H9 (cell line): ENCODE results near the gene TAF13. TPM values are rescaled to one million over a fixed set of nuclear protein-coding genes. Genes with fewer than 3 reads are reported as not detected.

Experiments
- DNase-seq: peaks from one replicate; pipeline ENCODE4 v3.0.0-alpha.2; 2017
- H2AFZ ChIP-seq: one replicate; pipeline ENCODE4 v1.6.1; 2013; ENCODE audit warnings: mild to moderate bottlenecking, low read length, control low read depth, moderate library complexity
- H2AK5ac ChIP-seq: 2 replicates; pipeline ENCODE4 v1.6.1; 2013; ENCODE audit warnings: low read length, control low read depth, mixed read lengths; ENCODE audit not compliant: insufficient read length
- H2BK120ac ChIP-seq: one replicate; pipeline ENCODE4 v1.6.1; 2013; ENCODE audit warnings: low read depth, mild to moderate bottlenecking, low read length, control low read depth, inconsistent platforms; ENCODE audit not compliant: poor library complexity, severe bottlenecking
- H2BK12ac ChIP-seq: 2 replicates; pipeline ENCODE4 v1.6.1; 2013; ENCODE audit warnings: low read length, control low read depth, mixed read lengths, low read depth; ENCODE audit not compliant: insufficient read length
- H2BK15ac ChIP-seq: 2 replicates; pipeline ENCODE4 v1.6.1; 2013; ENCODE audit warnings: low read depth, low read length, control low read depth
- H2BK20ac ChIP-seq: one replicate; pipeline ENCODE4 v1.6.1; 2013; ENCODE audit warnings: low read depth, mild to moderate bottlenecking, low read length, control low read depth, inconsistent platforms; ENCODE audit not compliant: poor library complexity, severe bottlenecking
- H2BK5ac ChIP-seq: 2 replicates; pipeline ENCODE4 v1.6.1; 2013; ENCODE audit warnings: low read length, control low read depth, mixed read lengths; ENCODE audit not compliant: insufficient read length
- H3K14ac ChIP-seq: 2 replicates; pipeline ENCODE4 v1.6.1; 2013; ENCODE audit warnings: low read length, control low read depth; ENCODE audit not compliant: insufficient read depth
- H3K18ac ChIP-seq: 2 replicates; pipeline ENCODE4 v1.6.1; 2013; ENCODE audit warnings: low read depth, mild to moderate bottlenecking, mixed read lengths, low read length, control low read depth; ENCODE audit not compliant: insufficient read length
- H3K23ac ChIP-seq: 2 replicates; pipeline ENCODE4 v1.6.1; 2013; ENCODE audit warnings: low read length, control low read depth, mixed read lengths, low read depth; ENCODE audit not compliant: insufficient read length
- H3K23me2 ChIP-seq: 2 replicates; pipeline ENCODE4 v1.6.1; 2013; ENCODE audit warnings: low read depth, mild to moderate bottlenecking, mixed read lengths, low read length, control low read depth; ENCODE audit not compliant: insufficient read length, poor library complexity, severe bottlenecking
- H3K27ac ChIP-seq: 2 replicates; pipeline ENCODE4 v1.5.1; 2013; ENCODE audit warnings: low read length, control low read depth, mixed read lengths, low read depth; ENCODE audit not compliant: insufficient read length
- H3K27me3 ChIP-seq: 2 replicates; pipeline ENCODE4 v1.6.1; 2013; ENCODE audit warnings: low read length, control low read depth, inconsistent platforms; ENCODE audit not compliant: insufficient read depth
- H3K4ac ChIP-seq: 2 replicates; pipeline ENCODE4 v1.6.1; 2013; ENCODE audit warnings: low read depth, mild to moderate bottlenecking, control low read depth, inconsistent platforms, low read length, moderate library complexity
- H3K4me1 ChIP-seq: 2 replicates; pipeline ENCODE4 v1.6.1; 2013; ENCODE audit warnings: low read length, control low read depth, inconsistent platforms; ENCODE audit not compliant: insufficient read depth
- H3K4me2 ChIP-seq: 2 replicates; pipeline ENCODE4 v1.6.1; 2013; ENCODE audit warnings: low read length, control low read depth, mixed read lengths; ENCODE audit not compliant: insufficient read length, insufficient read depth
- H3K56ac ChIP-seq: 2 replicates; pipeline ENCODE4 v1.6.1; 2013; ENCODE audit warnings: low read depth, mild to moderate bottlenecking, mixed read lengths, low read length, control low read depth; ENCODE audit not compliant: insufficient read length
- H3K79me1 ChIP-seq: 2 replicates; pipeline ENCODE4 v1.6.1; 2013; ENCODE audit warnings: low read depth, mild to moderate bottlenecking, moderate library complexity, low read length, control low read depth, inconsistent platforms; ENCODE audit not compliant: insufficient read depth, poor library complexity, severe bottlenecking
- H3K79me2 ChIP-seq: 2 replicates; pipeline ENCODE4 v1.6.1; 2013; ENCODE audit warnings: low read length, control low read depth, inconsistent platforms; ENCODE audit not compliant: insufficient read depth
- H3K9ac ChIP-seq: 2 replicates; pipeline ENCODE4 v1.6.1; 2013; ENCODE audit warnings: low read length, control low read depth, mixed read lengths; ENCODE audit not compliant: insufficient read length; ENCODE audit errors: extremely low read depth
- H3K9me3 ChIP-seq: one replicate; pipeline ENCODE4 v1.6.1; 2013; ENCODE audit warnings: low read depth, low read length, inconsistent platforms; ENCODE audit not compliant: control insufficient read depth
- H3T11ph ChIP-seq: one replicate; pipeline ENCODE4 v1.6.1; 2013; ENCODE audit warnings: mild to moderate bottlenecking, low read length, control low read depth, inconsistent platforms
- H4K20me1 ChIP-seq: one replicate; pipeline ENCODE4 v1.6.1; 2013; ENCODE audit not compliant: control insufficient read depth, insufficient read length, insufficient read depth
- H4K5ac ChIP-seq: 2 replicates; pipeline ENCODE4 v1.6.1; 2013; ENCODE audit warnings: low read depth, mild to moderate bottlenecking, mixed read lengths, low read length, control low read depth; ENCODE audit not compliant: insufficient read length
- H4K8ac ChIP-seq: replicated peaks from 2 replicates; pipeline ENCODE4 v1.6.1; 2013; ENCODE audit warnings: low read length, control low read depth, mixed read lengths, low read depth; ENCODE audit not compliant: insufficient read length
- H4K91ac ChIP-seq: 2 replicates; pipeline ENCODE4 v1.6.1; 2013; ENCODE audit warnings: low read depth, mild to moderate bottlenecking, moderate library complexity, mixed read lengths, low read length, control low read depth; ENCODE audit not compliant: insufficient read length
- H3K27ac Mint-ChIP-seq, 3 experiments: 2 replicates in 2 of 3; 3 replicates in 1 of 3; pipeline ENCODE4 v1.8.0; 2020 to 2021; ENCODE audit warnings: mixed read lengths in 3 of 3, mild to moderate bottlenecking in 1 of 3, moderate library complexity in 1 of 3
- H3K27me3 Mint-ChIP-seq: 2 replicates; pipeline ENCODE4 v1.8.0; 2021; ENCODE audit warnings: low read depth, mild to moderate bottlenecking, moderate library complexity, mixed read lengths
- H3K36me3 Mint-ChIP-seq, 3 experiments: 2 replicates in 2 of 3; 3 replicates in 1 of 3; pipeline ENCODE4 v1.8.0; 2020 to 2021; ENCODE audit warnings: low read depth in 3 of 3, mixed read lengths in 3 of 3; ENCODE audit not compliant: insufficient read depth in 1 of 3
- H3K4me1 Mint-ChIP-seq, 2 experiments: 2 replicates each; pipeline ENCODE4 v1.8.0; 2020; ENCODE audit warnings: mixed read lengths in 2 of 2
- H3K4me3 Mint-ChIP-seq, 2 experiments: 2 replicates in 1 of 2; 3 replicates in 1 of 2; pipeline ENCODE4 v1.8.0; 2020 to 2021; ENCODE audit warnings: mild to moderate bottlenecking in 2 of 2, mixed read lengths in 2 of 2, moderate library complexity in 1 of 2
- H3K9me3 Mint-ChIP-seq, 2 experiments: 2 replicates in 1 of 2; 3 replicates in 1 of 2; pipeline ENCODE4 v1.8.0; 2020; ENCODE audit warnings: mild to moderate bottlenecking in 2 of 2, mixed read lengths in 2 of 2, moderate library complexity in 1 of 2
- WGBS: extraction: QIAGEN DNeasy Blood & Tissue Kit; methylation state at CpG from one replicate; pipeline ENCODE4 v1.1.7; 2013; ENCODE audit warnings: missing lambda C conversion rate, low lambda C conversion rate, mixed read lengths; ENCODE audit not compliant: insufficient read length; ENCODE audit errors: extremely low coverage; 5-methylcytosine and 5-hydroxymethylcytosine counted together
- total RNA-seq: library from RNA; stranded (reverse); gene quantifications from 2 replicates; pipeline ENCODE4 v1.2.1, GENCODE V29; 2021
- TF ChIP-seq, protein P1 (sequence below): fragments of 200-600 bp; sonication (generic); conservative IDR thresholded peaks from 3 replicates; pipeline ENCODE4 v1.8.0; 2021; ENCODE audit warnings: antibody characterized with exemption, mild to moderate bottlenecking

Gene TAF13
- total RNA-seq, 1 experiment from 2014 or later: 50.9 TPM

DNA sequence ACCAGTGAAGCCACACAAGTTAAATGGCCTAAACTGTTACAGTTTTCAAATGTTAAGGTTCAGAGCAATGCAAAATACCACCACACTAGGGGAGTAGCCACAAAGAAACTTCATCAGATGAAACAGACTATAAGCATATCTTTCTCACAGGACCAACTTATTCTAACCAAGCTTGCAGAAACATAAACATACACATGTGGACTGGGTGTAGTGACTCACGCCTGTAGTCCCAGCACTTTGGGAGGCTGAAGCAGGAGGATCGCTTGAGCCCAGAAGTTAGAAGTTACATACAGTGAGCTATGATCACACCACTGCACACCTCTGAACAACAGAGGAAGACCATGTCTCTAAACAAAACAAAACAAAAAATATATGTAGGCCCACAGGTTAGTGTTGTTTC lies 51.2 kb downstream of the TAF13 start:
- H4K91ac ChIP-seq: no peak overlapping the region
- H3K36me3 Mint-ChIP-seq: no peaks in the 10 kb centered on the region
- TF ChIP-seq, protein P1, sequence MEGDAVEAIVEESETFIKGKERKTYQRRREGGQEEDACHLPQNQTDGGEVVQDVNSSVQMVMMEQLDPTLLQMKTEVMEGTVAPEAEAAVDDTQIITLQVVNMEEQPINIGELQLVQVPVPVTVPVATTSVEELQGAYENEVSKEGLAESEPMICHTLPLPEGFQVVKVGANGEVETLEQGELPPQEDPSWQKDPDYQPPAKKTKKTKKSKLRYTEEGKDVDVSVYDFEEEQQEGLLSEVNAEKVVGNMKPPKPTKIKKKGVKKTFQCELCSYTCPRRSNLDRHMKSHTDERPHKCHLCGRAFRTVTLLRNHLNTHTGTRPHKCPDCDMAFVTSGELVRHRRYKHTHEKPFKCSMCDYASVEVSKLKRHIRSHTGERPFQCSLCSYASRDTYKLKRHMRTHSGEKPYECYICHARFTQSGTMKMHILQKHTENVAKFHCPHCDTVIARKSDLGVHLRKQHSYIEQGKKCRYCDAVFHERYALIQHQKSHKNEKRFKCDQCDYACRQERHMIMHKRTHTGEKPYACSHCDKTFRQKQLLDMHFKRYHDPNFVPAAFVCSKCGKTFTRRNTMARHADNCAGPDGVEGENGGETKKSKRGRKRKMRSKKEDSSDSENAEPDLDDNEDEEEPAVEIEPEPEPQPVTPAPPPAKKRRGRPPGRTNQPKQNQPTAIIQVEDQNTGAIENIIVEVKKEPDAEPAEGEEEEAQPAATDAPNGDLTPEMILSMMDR: no peak
- H3K18ac ChIP-seq: no peak overlapping the region
- H3K14ac ChIP-seq: no peak overlapping the region
- no peaks in the 10 kb centered on the region for H3K79me1 ChIP-seq
- H3K27ac ChIP-seq: no peak overlapping the region
- H3K79me2 ChIP-seq: no peaks in the 10 kb centered on the region
- no peak overlapping the region for H3K9ac ChIP-seq
- no peaks in the 10 kb centered on the region for H3K4me1 ChIP-seq
- no peak overlapping the region for H2BK15ac ChIP-seq
- no peaks in the 10 kb centered on the region for H3K9me3 ChIP-seq
- H3K4me3 Mint-ChIP-seq: no peak overlapping the region
- no peak overlapping the region for H2BK5ac ChIP-seq
- no CpG with 5 or more reads among the region's 2 CpGs for WGBS
- H3K4me2 ChIP-seq: no peak overlapping the region
- H3K23ac ChIP-seq: no peak overlapping the region
- no peak for DNase-seq
- no peaks in the 10 kb centered on the region for H3K9me3 Mint-ChIP-seq
- no peak overlapping the region for H2BK20ac ChIP-seq
- H2BK12ac ChIP-seq: no peak overlapping the region
- H3K4ac ChIP-seq: no peak overlapping the region
- H3K56ac ChIP-seq: no peak overlapping the region
- no peaks in the 10 kb centered on the region for H3K23me2 ChIP-seq
- no peaks in the 10 kb centered on the region for H4K20me1 ChIP-seq
- no peak overlapping the region for H3T11ph ChIP-seq
- H3K4me1 Mint-ChIP-seq: no peaks in the 10 kb centered on the region
- no peak overlapping the region for H4K8ac ChIP-seq
- H2BK120ac ChIP-seq: no peak overlapping the region
- H3K27ac Mint-ChIP-seq: no peak overlapping the region
- no peak overlapping the region for H4K5ac ChIP-seq
- no peaks in the 10 kb centered on the region for H3K27me3 Mint-ChIP-seq
- H3K27me3 ChIP-seq: no peaks in the 10 kb centered on the region
- no peak overlapping the region for H2AK5ac ChIP-seq
- no peak overlapping the region for H2AFZ ChIP-seq
